Neural progenitor cell (in vitro differentiated cells): Measurements from ENCODE around the gene PPFIA3. TPM values are rescaled to one million over a fixed set of nuclear protein-coding genes. Genes with fewer than 3 reads are reported as not detected.

ENCODE experiments used
- DNase-seq: peaks from one replicate; pipeline ENCODE4 v3.0.0-alpha.2; 2016; ENCODE audit warnings: low spot score
- H2AFZ ChIP-seq: fragments of 200-600 bp; sonication (generic); replicated peaks from 2 replicates; pipeline ENCODE4 v1.6.1; 2016; ENCODE audit warnings: antibody characterized with exemption
- H3F3A ChIP-seq: fragments of 200-600 bp; sonication (generic); 2 replicates; pipeline ENCODE4 v1.6.1; 2016; ENCODE audit warnings: antibody characterized with exemption, low read depth
- H3K27ac ChIP-seq: fragments of 200-600 bp; sonication (generic); 2 replicates; pipeline ENCODE4 v1.5.1; 2016; ENCODE audit warnings: mild to moderate bottlenecking
- H3K27me3 ChIP-seq: fragments of 200-600 bp; sonication (generic); 2 replicates; pipeline ENCODE4 v1.6.1; 2016; ENCODE audit warnings: mild to moderate bottlenecking, moderate library complexity
- H3K36me3 ChIP-seq: fragments of 200-600 bp; sonication (generic); 2 replicates; pipeline ENCODE4 v1.5.1; 2016
- H3K4me1 ChIP-seq: fragments of 200-600 bp; sonication (generic); 2 replicates; pipeline ENCODE4 v1.6.1; 2016; ENCODE audit warnings: mixed run types
- H3K4me2 ChIP-seq: fragments of 200-600 bp; sonication (generic); 2 replicates; pipeline ENCODE4 v1.6.1; 2016
- H3K4me3 ChIP-seq: fragments of 200-600 bp; sonication (generic); 2 replicates; pipeline ENCODE4 v1.5.1; 2016
- H3K79me2 ChIP-seq: fragments of 200-600 bp; sonication (generic); 2 replicates; pipeline ENCODE4 v1.6.1; 2016; ENCODE audit warnings: low read depth
- H3K9ac ChIP-seq: fragments of 200-600 bp; sonication (generic); 2 replicates; pipeline ENCODE4 v1.6.1; 2016
- H3K9me3 ChIP-seq: fragments of 200-600 bp; sonication (generic); 2 replicates; pipeline ENCODE4 v1.5.1; 2016; ENCODE audit warnings: low read depth
- H4K20me1 ChIP-seq: fragments of 200-600 bp; sonication (generic); 2 replicates; pipeline ENCODE4 v1.6.1; 2016; ENCODE audit warnings: low read depth
- H3K27ac Mint-ChIP-seq: 3 replicates; pipeline ENCODE4 v1.8.0; 2021; ENCODE audit warnings: mixed read lengths
- H3K27me3 Mint-ChIP-seq: 2 replicates; pipeline ENCODE4 v1.8.0; 2022; ENCODE audit warnings: low read depth, mild to moderate bottlenecking, inconsistent platforms, moderate library complexity, mixed read lengths; ENCODE audit not compliant: insufficient read depth
- H3K36me3 Mint-ChIP-seq: 3 replicates; pipeline ENCODE4 v1.8.0; 2021; ENCODE audit warnings: mixed read lengths
- H3K4me1 Mint-ChIP-seq: 3 replicates; pipeline ENCODE4 v1.8.0; 2021; ENCODE audit warnings: mixed read lengths
- H3K4me3 Mint-ChIP-seq: 3 replicates; pipeline ENCODE4 v1.8.0; 2021; ENCODE audit warnings: mild to moderate bottlenecking, moderate library complexity, mixed read lengths
- H3K9me3 Mint-ChIP-seq: 3 replicates; pipeline ENCODE4 v1.8.0; 2020; ENCODE audit warnings: mixed read lengths
- EZH2 ChIP-seq: fragments of 200-600 bp; sonication (generic); IDR thresholded peaks from 2 replicates; pipeline ENCODE4 v1.6.1; 2017; ENCODE audit warnings: antibody characterized with exemption, mild to moderate bottlenecking, moderate library complexity
- EZH2phosphoT487 ChIP-seq: fragments of 200-600 bp; sonication (generic); IDR thresholded peaks from 2 replicates; pipeline ENCODE4 v1.6.1; 2017; ENCODE audit warnings: antibody characterized with exemption
- total RNA-seq: library from RNA; depleted of rRNA; stranded (reverse); fragments of >200 nt; gene quantifications from 2 replicates; pipeline ENCODE4 v1.2.3, GENCODE V29; 2015; ENCODE audit warnings: low replicate concordance
- TF ChIP-seq, protein P1 (sequence below): fragments of 200-600 bp; sonication (generic); IDR thresholded peaks from 2 replicates; pipeline ENCODE4 v1.5.1; 2017; ENCODE audit warnings: antibody characterized with exemption, mild to moderate bottlenecking

Gene PPFIA3
- total RNA-seq, 1 donor from 2014 or later = 1.8 TPM

DNA sequence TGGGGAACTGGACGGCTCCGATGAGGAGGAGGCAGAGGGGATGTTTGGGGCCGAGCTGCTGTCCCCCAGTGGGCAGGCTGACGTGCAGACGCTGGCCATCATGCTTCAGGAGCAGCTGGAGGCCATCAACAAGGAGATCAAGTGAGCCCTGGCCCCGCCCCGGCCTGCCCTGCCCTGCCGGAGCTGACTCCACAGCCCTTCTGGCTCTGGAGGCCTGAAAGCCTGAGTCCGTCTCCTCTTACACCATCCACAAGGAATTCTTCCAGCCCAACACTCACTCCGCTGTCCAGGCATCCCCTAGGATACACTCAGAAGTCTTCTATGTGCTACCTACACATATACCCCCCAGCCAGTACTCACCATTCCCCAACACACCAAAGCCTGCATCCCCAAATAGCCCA, 17.4 kb downstream of the PPFIA3 start:
- TF ChIP-seq EZH2 (no peak), EZH2phosphoT487 (no peak)
- TF ChIP-seq, protein P1, sequence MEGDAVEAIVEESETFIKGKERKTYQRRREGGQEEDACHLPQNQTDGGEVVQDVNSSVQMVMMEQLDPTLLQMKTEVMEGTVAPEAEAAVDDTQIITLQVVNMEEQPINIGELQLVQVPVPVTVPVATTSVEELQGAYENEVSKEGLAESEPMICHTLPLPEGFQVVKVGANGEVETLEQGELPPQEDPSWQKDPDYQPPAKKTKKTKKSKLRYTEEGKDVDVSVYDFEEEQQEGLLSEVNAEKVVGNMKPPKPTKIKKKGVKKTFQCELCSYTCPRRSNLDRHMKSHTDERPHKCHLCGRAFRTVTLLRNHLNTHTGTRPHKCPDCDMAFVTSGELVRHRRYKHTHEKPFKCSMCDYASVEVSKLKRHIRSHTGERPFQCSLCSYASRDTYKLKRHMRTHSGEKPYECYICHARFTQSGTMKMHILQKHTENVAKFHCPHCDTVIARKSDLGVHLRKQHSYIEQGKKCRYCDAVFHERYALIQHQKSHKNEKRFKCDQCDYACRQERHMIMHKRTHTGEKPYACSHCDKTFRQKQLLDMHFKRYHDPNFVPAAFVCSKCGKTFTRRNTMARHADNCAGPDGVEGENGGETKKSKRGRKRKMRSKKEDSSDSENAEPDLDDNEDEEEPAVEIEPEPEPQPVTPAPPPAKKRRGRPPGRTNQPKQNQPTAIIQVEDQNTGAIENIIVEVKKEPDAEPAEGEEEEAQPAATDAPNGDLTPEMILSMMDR = no peak
- no peak overlapping the region for H3K4me3 Mint-ChIP-seq
- H3K27me3 Mint-ChIP-seq = peaks cover 15% of the 10 kb centered on the region

DNA sequence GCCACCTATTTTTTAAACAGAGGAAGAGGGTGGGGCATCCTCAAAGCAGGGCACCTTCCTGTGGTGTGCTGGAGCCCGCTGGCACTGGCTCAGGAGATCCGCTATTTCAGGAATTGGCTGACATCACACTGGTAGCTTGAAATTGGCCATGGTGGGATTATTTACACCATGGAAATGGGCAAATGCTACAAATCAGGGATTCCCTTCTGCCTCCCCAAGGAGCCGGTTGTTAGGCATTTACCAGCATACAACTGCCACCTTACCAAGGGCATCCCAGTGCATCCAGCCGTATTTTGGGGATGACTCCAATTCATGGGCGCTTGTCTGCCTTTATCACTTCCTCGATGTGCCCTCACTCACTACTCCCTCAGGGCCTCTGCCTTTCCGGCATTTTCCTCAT, 21.6 kb downstream of the PPFIA3 start:
- H3K36me3 Mint-ChIP-seq = peaks cover 11% of the 10 kb centered on the region
- peaks cover 11% of the 10 kb centered on the region for H3F3A ChIP-seq
- H3K27me3 Mint-ChIP-seq = peaks cover 16% of the 10 kb centered on the region
- H3K36me3 ChIP-seq = no peaks in the 10 kb centered on the region
- no peak overlapping the region for H3K4me3 ChIP-seq
- H3K4me3 Mint-ChIP-seq = peak overlapping the region; percentile 10
- H3K27ac Mint-ChIP-seq = no peak overlapping the region
- peaks cover 19% of the 10 kb centered on the region for H3K4me1 Mint-ChIP-seq
- TF ChIP-seq EZH2 = no peak
- no peak for TF ChIP-seq EZH2phosphoT487
- TF ChIP-seq, protein P1 = no peak
- no peak overlapping the region for H3K27ac ChIP-seq
- no peak overlapping the region for H2AFZ ChIP-seq
- H3K9me3 ChIP-seq = no peaks in the 10 kb centered on the region
- H3K9ac ChIP-seq = no peak overlapping the region
- no peaks in the 10 kb centered on the region for H3K9me3 Mint-ChIP-seq
- no peaks in the 10 kb centered on the region for H3K27me3 ChIP-seq
- no peaks in the 10 kb centered on the region for H4K20me1 ChIP-seq
- H3K4me2 ChIP-seq = no peak overlapping the region
- H3K4me1 ChIP-seq = no peaks in the 10 kb centered on the region
- DNase-seq = no peak
- H3K79me2 ChIP-seq = no peaks in the 10 kb centered on the region

More for the DNA sequence above, 17.4 kb downstream of the PPFIA3 start:
- Histone ChIP-seq H3K79me2 (no peaks in the 10 kb centered on the region), H3K4me1 (no peaks in the 10 kb centered on the region), H3F3A (peaks cover 21% of the 10 kb centered on the region), H3K36me3 (no peaks in the 10 kb centered on the region), H3K9me3 (no peaks in the 10 kb centered on the region), H3K4me2 (no peak overlapping the region), H2AFZ (no peak overlapping the region), H3K27me3 (no peaks in the 10 kb centered on the region), H3K4me3 (no peak overlapping the region), H3K9ac (no peak overlapping the region), H4K20me1 (no peaks in the 10 kb centered on the region), H3K27ac (no peak overlapping the region)
- H3K36me3 Mint-ChIP-seq = peaks cover 22% of the 10 kb centered on the region
- no peaks in the 10 kb centered on the region for H3K4me1 Mint-ChIP-seq
- no peaks in the 10 kb centered on the region for H3K9me3 Mint-ChIP-seq
- no peak for DNase-seq
- no peak overlapping the region for H3K27ac Mint-ChIP-seq

DNA sequence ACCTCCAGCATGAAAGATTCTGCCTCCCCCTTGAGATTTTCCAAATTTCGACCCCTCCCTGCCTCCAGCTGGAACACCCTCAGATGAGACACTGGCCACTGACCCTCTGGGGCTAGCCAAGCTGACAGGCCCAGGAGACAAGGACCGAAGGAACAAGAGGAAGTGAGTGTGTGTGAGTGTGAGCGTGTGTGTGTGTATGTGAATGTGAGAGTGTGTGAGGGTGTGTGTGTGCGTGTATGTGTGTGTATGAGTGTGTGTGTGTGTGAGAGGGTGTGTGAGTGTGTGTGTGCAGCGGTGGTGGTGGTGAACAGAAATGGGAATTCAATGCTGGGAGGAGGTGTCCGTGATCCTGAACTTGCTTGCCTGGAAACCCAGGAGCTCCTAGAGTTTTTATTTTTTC, 22.0 kb downstream of the PPFIA3 start:
- DNase-seq = no peak
- H3K27ac Mint-ChIP-seq = no peak overlapping the region
- peaks cover 16% of the 10 kb centered on the region for H3K27me3 Mint-ChIP-seq
- Histone ChIP-seq H3K36me3 (no peaks in the 10 kb centered on the region), H3K79me2 (no peaks in the 10 kb centered on the region), H3F3A (peaks cover 14% of the 10 kb centered on the region), H3K27me3 (no peaks in the 10 kb centered on the region), H3K9me3 (no peaks in the 10 kb centered on the region), H3K4me1 (no peaks in the 10 kb centered on the region), H4K20me1 (no peaks in the 10 kb centered on the region), H3K9ac (no peak overlapping the region), H2AFZ (no peak overlapping the region), H3K4me3 (no peak overlapping the region), H3K4me2 (no peak overlapping the region), H3K27ac (no peak overlapping the region)
- H3K4me1 Mint-ChIP-seq = peaks cover 23% of the 10 kb centered on the region
- TF ChIP-seq, protein P1 = no peak
- TF ChIP-seq EZH2 = no peak
- TF ChIP-seq EZH2phosphoT487 = no peak
- peak overlapping the region; percentile 10 for H3K4me3 Mint-ChIP-seq
- no peaks in the 10 kb centered on the region for H3K9me3 Mint-ChIP-seq
- H3K36me3 Mint-ChIP-seq = peaks cover 8% of the 10 kb centered on the region
